ENCODE results near the gene POMGNT1. TPM values are rescaled to one million over a fixed set of nuclear protein-coding genes. Genes with fewer than 3 reads are reported as not detected.

Gene POMGNT1
- total and polyA plus RNA-seq, 2 of the 13 experiments (the other 11 are each of a cell fraction or from before 2014, with no cell fraction given): 33.9 to 46.8 TPM

- TF ChIP-seq ZNF563 (CRISPR knock-in tag; IDR thresholded peaks at IDR 0.05) (no peak), CC2D1A (CRISPR knock-in tag; IDR thresholded peaks at IDR 0.05) (no peak), ZNF567 (CRISPR knock-in tag; IDR thresholded peaks at IDR 0.05; ENCODE audit: borderline replicate concordance) (0 out of 2 replicates have a peak, but pooled peaks have one; percentile 40), ZHX1 (CRISPR knock-in tag; IDR thresholded peaks at IDR 0.05; ENCODE audit: low read depth) (no peak), GPN1 (CRISPR knock-in tag; IDR thresholded peaks at IDR 0.05; ENCODE audit: borderline replicate concordance) (no peak), BORCS8-MEF2B (CRISPR knock-in tag; IDR thresholded peaks at IDR 0.05) (no peak), ZNF431 (CRISPR knock-in tag; IDR thresholded peaks at IDR 0.05; ENCODE audit: borderline replicate concordance, low read depth) (peak; percentile 46; the same call in 1 of the 2 replicates), MTA3 (CRISPR knock-in tag; IDR thresholded peaks at IDR 0.05) (no peak), ZNF644 (CRISPR knock-in tag; IDR thresholded peaks at IDR 0.05; ENCODE audit: low read depth) (no peak; the same call in 1 of the 2 replicates), DDIT3 (CRISPR knock-in tag; IDR thresholded peaks at IDR 0.05) (no peak), ZNF562 (CRISPR knock-in tag; IDR thresholded peaks at IDR 0.05; ENCODE audit: borderline replicate concordance) (no peak), HHEX (CRISPR knock-in tag; IDR thresholded peaks at IDR 0.05) (no peak), ZNF329 (CRISPR knock-in tag; IDR thresholded peaks at IDR 0.05; ENCODE audit: low read depth) (no peak), ZNF34 (CRISPR knock-in tag; IDR thresholded peaks at IDR 0.05; ENCODE audit: borderline replicate concordance) (no peak), NPAS2 (CRISPR knock-in tag; IDR thresholded peaks at IDR 0.05; ENCODE audit: borderline replicate concordance) (no peak), ZNF343 (CRISPR knock-in tag; IDR thresholded peaks at IDR 0.05) (no peak), MYNN (CRISPR knock-in tag; IDR thresholded peaks at IDR 0.05; ENCODE audit: low read depth) (no peak), ZNF274 (CRISPR knock-in tag; IDR thresholded peaks at IDR 0.05) (no peak), ZNF724P (CRISPR knock-in tag; IDR thresholded peaks at IDR 0.05; ENCODE audit: borderline replicate concordance) (no peak), ZNF326 (CRISPR knock-in tag; IDR thresholded peaks at IDR 0.05; ENCODE audit: borderline replicate concordance) (no peak), RBFOX2 (IDR thresholded peaks at IDR 0.05; ENCODE audit: low read depth, low read length) (no peak), ARHGAP35 (CRISPR knock-in tag; IDR thresholded peaks at IDR 0.05; ENCODE audit: borderline replicate concordance) (no peak), ZNF468 (CRISPR knock-in tag; IDR thresholded peaks at IDR 0.05) (no peak)
- TF ChIP-seq, protein P1, sequence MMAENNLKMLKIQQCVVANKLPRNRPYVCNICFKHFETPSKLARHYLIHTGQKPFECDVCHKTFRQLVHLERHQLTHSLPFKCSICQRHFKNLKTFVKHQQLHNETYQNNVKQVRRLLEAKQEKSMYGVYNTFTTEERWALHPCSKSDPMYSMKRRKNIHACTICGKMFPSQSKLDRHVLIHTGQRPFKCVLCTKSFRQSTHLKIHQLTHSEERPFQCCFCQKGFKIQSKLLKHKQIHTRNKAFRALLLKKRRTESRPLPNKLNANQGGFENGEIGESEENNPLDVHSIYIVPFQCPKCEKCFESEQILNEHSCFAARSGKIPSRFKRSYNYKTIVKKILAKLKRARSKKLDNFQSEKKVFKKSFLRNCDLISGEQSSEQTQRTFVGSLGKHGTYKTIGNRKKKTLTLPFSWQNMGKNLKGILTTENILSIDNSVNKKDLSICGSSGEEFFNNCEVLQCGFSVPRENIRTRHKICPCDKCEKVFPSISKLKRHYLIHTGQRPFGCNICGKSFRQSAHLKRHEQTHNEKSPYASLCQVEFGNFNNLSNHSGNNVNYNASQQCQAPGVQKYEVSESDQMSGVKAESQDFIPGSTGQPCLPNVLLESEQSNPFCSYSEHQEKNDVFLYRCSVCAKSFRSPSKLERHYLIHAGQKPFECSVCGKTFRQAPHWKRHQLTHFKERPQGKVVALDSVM (CRISPR knock-in tag; IDR thresholded peaks at IDR 0.05): peak; percentile 46; the same call in 1 of the 2 replicates
- TF ChIP-seq, protein P2, sequence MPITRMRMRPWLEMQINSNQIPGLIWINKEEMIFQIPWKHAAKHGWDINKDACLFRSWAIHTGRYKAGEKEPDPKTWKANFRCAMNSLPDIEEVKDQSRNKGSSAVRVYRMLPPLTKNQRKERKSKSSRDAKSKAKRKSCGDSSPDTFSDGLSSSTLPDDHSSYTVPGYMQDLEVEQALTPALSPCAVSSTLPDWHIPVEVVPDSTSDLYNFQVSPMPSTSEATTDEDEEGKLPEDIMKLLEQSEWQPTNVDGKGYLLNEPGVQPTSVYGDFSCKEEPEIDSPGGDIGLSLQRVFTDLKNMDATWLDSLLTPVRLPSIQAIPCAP (CRISPR knock-in tag; IDR thresholded peaks at IDR 0.05; ENCODE audit: low read depth): no peak
These were observed 15.0 kb downstream of the POMGNT1 start (continued) for GRCh38 chr1:46183079-46183847.

Data from HepG2 (cell line).